AG10803 (cell line): Measurements from ENCODE around the gene ACOXL.

Source experiments
- DNase-seq: peaks from one replicate; pipeline ENCODE4 v3.0.0; 2010; ENCODE audit warnings: low read depth
- H3K4me3 ChIP-seq: 2 replicates; pipeline ENCODE4 v1.5.1; 2011; ENCODE audit warnings: mild to moderate bottlenecking, low read length, control low read depth
- CTCF ChIP-seq: conservative IDR thresholded peaks from 2 replicates; pipeline ENCODE4 v1.5.1; 2011; ENCODE audit warnings: mild to moderate bottlenecking, low read length, control low read depth, inconsistent platforms

ACOXL gene

GRCh38 chr2:110863726-110864125 is 131.4 kb downstream of the ACOXL start:
- no peak for TF ChIP-seq CTCF
- H3K4me3 ChIP-seq = no peak overlapping the region
- DNase-seq = no peak

GRCh38 chr2:110864176-110864575 is 131.8 kb downstream of the ACOXL start:
- no peak overlapping the region for H3K4me3 ChIP-seq
- no peak for DNase-seq
- no peak for TF ChIP-seq CTCF

DNA sequence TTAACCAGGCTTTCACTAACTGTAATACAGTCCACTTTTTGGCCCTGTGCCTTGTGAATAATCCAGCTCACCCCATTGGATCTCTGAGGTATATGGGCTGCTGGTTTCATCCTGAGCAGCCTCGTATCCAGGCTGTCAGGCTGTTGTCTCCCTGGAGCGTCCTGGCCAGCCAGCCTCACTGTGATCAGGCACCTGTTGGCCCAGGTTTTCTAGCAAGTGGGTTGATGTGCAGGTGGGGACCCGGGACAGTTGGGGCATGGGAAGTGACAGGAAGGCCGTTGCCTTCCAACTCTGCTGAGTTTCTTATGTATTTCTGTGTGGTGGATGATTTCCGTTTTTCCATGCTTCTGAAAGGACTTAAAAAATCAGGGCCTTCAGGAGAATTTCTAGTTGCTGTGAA is 132.4 kb downstream of the ACOXL start:
- H3K4me3 ChIP-seq = no peak overlapping the region
- no peak for TF ChIP-seq CTCF
- no peak for DNase-seq

DNA sequence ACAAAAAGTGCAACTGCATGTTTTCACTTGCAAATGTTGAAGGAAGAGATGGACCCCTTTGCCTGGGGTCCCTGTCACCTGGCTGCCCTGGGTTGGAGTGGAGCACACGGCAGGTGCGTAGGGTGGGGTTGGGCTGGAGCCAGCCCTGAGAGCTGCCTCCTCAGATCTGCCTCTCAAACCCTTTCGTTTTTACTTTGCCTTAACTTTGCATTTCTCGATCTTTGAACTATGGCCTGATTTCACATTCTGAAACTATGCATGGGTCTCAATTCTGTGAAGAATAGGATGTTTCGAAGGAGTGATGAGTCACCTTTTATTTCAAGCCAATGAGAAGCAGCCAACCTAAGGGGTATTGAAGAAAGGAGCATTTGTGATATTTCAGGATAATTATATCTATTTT is 132.8 kb downstream of the ACOXL start:
- DNase-seq = no peak
- H3K4me3 ChIP-seq = no peak overlapping the region

GRCh38 chr2:110866045-110866444 is 133.7 kb downstream of the ACOXL start:
- no peak for TF ChIP-seq CTCF
- no peak for DNase-seq
- H3K4me3 ChIP-seq = no peak overlapping the region

More for the DNA sequence above, 132.8 kb downstream of the ACOXL start:
- no peak for TF ChIP-seq CTCF

DNA sequence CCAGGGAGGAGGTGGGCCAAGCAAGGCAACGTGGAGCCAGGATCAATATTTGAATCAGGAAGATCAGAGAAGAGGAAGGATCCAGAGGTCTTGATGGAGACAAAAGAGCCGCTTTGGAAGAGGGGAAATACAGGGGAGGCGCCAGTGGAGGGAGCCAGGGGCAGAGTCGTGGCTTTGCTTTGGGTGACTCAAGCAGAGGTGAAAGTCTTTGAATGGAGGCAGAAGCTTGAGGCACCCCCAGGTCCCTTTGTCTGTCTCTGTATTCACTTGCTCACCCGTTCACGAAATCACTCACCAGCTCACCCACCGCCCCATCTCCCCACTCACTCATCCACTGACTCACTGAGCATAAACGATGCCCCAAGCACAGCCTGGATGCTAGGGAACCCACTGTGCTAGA is 134.1 kb downstream of the ACOXL start:
- TF ChIP-seq CTCF = no peak

GRCh38 chr2:110867078-110867477 is 134.7 kb downstream of the ACOXL start:
- no peak for DNase-seq
- H3K4me3 ChIP-seq = no peak overlapping the region
- no peak for TF ChIP-seq CTCF

More for the DNA sequence above, 134.1 kb downstream of the ACOXL start:
- H3K4me3 ChIP-seq = no peak overlapping the region
- no peak for DNase-seq
